ENCODE data around the gene PAXX. TPM values are rescaled to one million over a fixed set of nuclear protein-coding genes. Genes with fewer than 3 reads are reported as not detected.

PAXX gene
- total RNA-seq, 1 experiment from 2014 or later, result 60.5 TPM

- no peak for DNase-seq (ENCODE audit: low read depth)
Observed at GRCh38 chr9:136965771-136966484, 26.3 kb upstream of the PAXX start.

GRCh38 chr9:136968333-136969127 lies 23.7 kb upstream of the PAXX start:
- no peak for DNase-seq (ENCODE audit: low read depth)

- DNase-seq (ENCODE audit: low read depth), result no peak
Observed at GRCh38 chr9:136969150-136969549, 23.1 kb upstream of the PAXX start.

- no peak for DNase-seq (ENCODE audit: low read depth)
Observed at GRCh38 chr9:136969774-136970173, 22.4 kb upstream of the PAXX start.

GRCh38 chr9:136970361-136970760 lies 21.9 kb upstream of the PAXX start:
- no peak for DNase-seq (ENCODE audit: low read depth)

GRCh38 chr9:136971746-136972145 lies 20.5 kb upstream of the PAXX start:
- no peak for DNase-seq (ENCODE audit: low read depth)

- no peak for DNase-seq (ENCODE audit: low read depth)
Observed at GRCh38 chr9:136972335-136972734, 19.9 kb upstream of the PAXX start.

GRCh38 chr9:136972743-136973142 lies 19.5 kb upstream of the PAXX start:
- DNase-seq (ENCODE audit: low read depth), result no peak

GRCh38 chr9:136973618-136974617 lies 18.3 kb upstream of the PAXX start:
- no peak for DNase-seq (ENCODE audit: low read depth)

GRCh38 chr9:136974817-136975535 lies 17.2 kb upstream of the PAXX start:
- no peak for DNase-seq (ENCODE audit: low read depth)

- peak; percentile 80 for DNase-seq (ENCODE audit: low read depth)
Observed at GRCh38 chr9:136975644-136976043, 16.6 kb upstream of the PAXX start.

- DNase-seq (ENCODE audit: low read depth), result no peak
Observed at GRCh38 chr9:136977223-136977622, 15.0 kb upstream of the PAXX start, which contains the start of gene PTGDS. TSS of gene PTGDS (plus strand) at chr9:136977504. CDS start at chr9:136977579, 75 bp downstream.

GRCh38 chr9:136977649-136978072 lies 14.6 kb upstream of the PAXX start:
- DNase-seq (ENCODE audit: low read depth), result no peak

- peak; percentile 79 for DNase-seq (ENCODE audit: low read depth)
Observed at GRCh38 chr9:136978073-136978864, 14.0 kb upstream of the PAXX start.

GRCh38 chr9:136978865-136979544 lies 13.2 kb upstream of the PAXX start:
- DNase-seq (ENCODE audit: low read depth), result no peak

- no peak for DNase-seq (ENCODE audit: low read depth)
Observed at GRCh38 chr9:136979769-136980587, 12.2 kb upstream of the PAXX start.

GRCh38 chr9:136980669-136981478 lies 11.3 kb upstream of the PAXX start:
- DNase-seq (ENCODE audit: low read depth), result no peak

All from Daoy (cell line).